SK-N-SH (cell line): ENCODE measurements around the gene TGIF1. TPM values are rescaled to one million over a fixed set of nuclear protein-coding genes. Genes with fewer than 3 reads are reported as not detected.

ENCODE experiments used
- CTCF ChIA-PET: fragments of 300-600, 350-600 bp; formaldehyde crosslinking; extraction: SDS; loops from one replicate; lab custom pipeline; 2021; lab: Yijun Ruan, JAX
- POLR2A ChIA-PET: fragments of 350-600 bp; sonication (Branson Sonifier 250); formaldehyde crosslinking; extraction: SDS; loops from one replicate; lab custom pipeline; 2020; ENCODE audit warnings: antibody characterized with exemption, inconsistent platforms; lab: Yijun Ruan, JAX
- DNase-seq: peaks from one replicate; pipeline ENCODE4 v3.0.0; 2012
- H2AFZ ChIP-seq: fragments of 200-600 bp; sonication (generic); 2 replicates; pipeline ENCODE4 v1.8.1; 2016; ENCODE audit warnings: antibody characterized with exemption, mild to moderate bottlenecking, low read depth
- H3F3A ChIP-seq: fragments of 200-600 bp; sonication (generic); replicated peaks from 2 replicates; pipeline ENCODE3; 2016; ENCODE audit warnings: antibody characterized with exemption, mild to moderate bottlenecking; ENCODE audit not compliant: insufficient read depth
- H3K27ac ChIP-seq, 2 experiments: fragments of 200-500 bp in 1 of 2; fragments of 200-600 bp in 1 of 2; sonication (Bioruptor generic) in 1 of 2; sonication (generic), shearing (Covaris generic) in 1 of 2; 2 replicates each; pipeline versions ENCODE4 v1.5.1 to v1.6.1; 2014 to 2016; ENCODE audit warnings: low read depth in 2 of 2, inconsistent platforms in 1 of 2, low read length in 1 of 2, mild to moderate bottlenecking in 1 of 2, mixed read lengths in 1 of 2
- H3K27me3 ChIP-seq: fragments of 200-600 bp; sonication (generic), shearing (Covaris generic); 2 replicates; pipeline ENCODE4 v1.6.1; 2016; ENCODE audit warnings: mixed run types; ENCODE audit not compliant: insufficient read depth
- H3K36me3 ChIP-seq, 2 experiments: fragments of 200-500 bp in 1 of 2; fragments of 200-600 bp in 1 of 2; sonication (Bioruptor generic) in 1 of 2; sonication (generic) in 1 of 2; replicated peaks in 1 of 2; 2 replicates each; pipeline versions ENCODE3 to v1.5.1; 2014 to 2016; ENCODE audit warnings: low read length in 1 of 2, mild to moderate bottlenecking in 1 of 2; ENCODE audit not compliant: insufficient read depth in 2 of 2, control insufficient read depth in 1 of 2
- H3K4me1 ChIP-seq, 2 experiments: fragments of 200-500 bp in 1 of 2; fragments of 200-600 bp in 1 of 2; sonication (Bioruptor generic) in 1 of 2; sonication (generic), shearing (Covaris generic) in 1 of 2; 2 replicates each; pipeline versions ENCODE4 v1.5.1 to v1.6.1; 2014 to 2016; ENCODE audit warnings: low read depth in 1 of 2, low read length in 1 of 2, mixed run types in 1 of 2; ENCODE audit not compliant: insufficient read depth in 2 of 2, control insufficient read depth in 1 of 2
- H3K4me2 ChIP-seq: fragments of 200-600 bp; sonication (generic), shearing (Covaris generic); 2 replicates; pipeline ENCODE4 v1.6.1; 2017; ENCODE audit warnings: mixed run types
- H3K4me3 ChIP-seq, 2 experiments: fragments of 200-500 bp in 1 of 2; fragments of 200-600 bp in 1 of 2; sonication (Bioruptor generic) in 1 of 2; sonication (generic), shearing (Covaris generic) in 1 of 2; 2 replicates each; pipeline versions ENCODE4 v1.5.1 to v1.8.1; 2014 to 2016; ENCODE audit warnings: low read depth in 2 of 2, inconsistent platforms in 1 of 2, low read length in 1 of 2, mild to moderate bottlenecking in 1 of 2, mixed read lengths in 1 of 2, moderate library complexity in 1 of 2
- H3K79me2 ChIP-seq: fragments of 200-600 bp; sonication (generic); 2 replicates; pipeline ENCODE4 v1.8.1; 2017; ENCODE audit warnings: mild to moderate bottlenecking; ENCODE audit not compliant: insufficient read depth
- H3K9ac ChIP-seq: fragments of 200-600 bp; sonication (generic); 2 replicates; pipeline ENCODE4 v1.6.1; 2017; ENCODE audit warnings: mixed run types
- H3K9me2 ChIP-seq: fragments of 200-600 bp; sonication (generic); 2 replicates; pipeline ENCODE4 v1.6.1; 2017; ENCODE audit warnings: mixed run types
- H3K9me3 ChIP-seq: fragments of 200-600 bp; sonication (generic); 2 replicates; pipeline ENCODE4 v1.6.1; 2017; ENCODE audit warnings: mixed run types, mild to moderate bottlenecking, moderate library complexity
- H4K20me1 ChIP-seq: fragments of 200-600 bp; sonication (generic); 2 replicates; pipeline ENCODE4 v1.6.1; 2017; ENCODE audit warnings: mild to moderate bottlenecking, mixed run types; ENCODE audit not compliant: insufficient read depth
- ELF1 ChIP-seq: IDR thresholded peaks from 2 replicates; pipeline ENCODE4 v1.4.0; 2012
- EP300 ChIP-seq, 2 experiments: IDR thresholded peaks; 2 replicates each; pipeline versions ENCODE4 v1.4.0 to v1.6.1; 2012; ENCODE audit warnings: borderline replicate concordance in 1 of 2, low read depth in 1 of 2, low read length in 1 of 2
- FOSL2 ChIP-seq: IDR thresholded peaks from 2 replicates; pipeline ENCODE4 v1.4.0; 2012; ENCODE audit warnings: low read depth, mild to moderate bottlenecking, moderate library complexity, borderline replicate concordance
- FOXJ3 ChIP-seq: sonication (generic); formaldehyde crosslinking; IDR thresholded peaks from 2 replicates; pipeline ENCODE4 v1.5.1; 2020; ENCODE audit warnings: mild to moderate bottlenecking, missing genetic modification reagents
- FOXM1 ChIP-seq: IDR thresholded peaks from 2 replicates; pipeline ENCODE4 v1.4.0; 2012; ENCODE audit warnings: low read depth, mild to moderate bottlenecking
- GABPA ChIP-seq: IDR thresholded peaks from 2 replicates; pipeline ENCODE4 v1.4.0; 2012; ENCODE audit warnings: low read depth, mild to moderate bottlenecking
- GATA2 ChIP-seq: sonication (generic); formaldehyde crosslinking; IDR thresholded peaks from 2 replicates; pipeline ENCODE4 v1.5.0; 2020; ENCODE audit warnings: mild to moderate bottlenecking, missing genetic modification reagents
- MEF2A ChIP-seq: IDR thresholded peaks from 2 replicates; pipeline ENCODE4 v1.4.0; 2012; ENCODE audit warnings: low read depth, borderline replicate concordance
- MXI1 ChIP-seq: IDR thresholded peaks from 2 replicates; pipeline ENCODE4 v1.6.1; 2012; ENCODE audit warnings: mild to moderate bottlenecking, low read depth, low read length, improper control_type of control experiment
- NFIC ChIP-seq: IDR thresholded peaks from 2 replicates; pipeline ENCODE4 v1.4.0; 2012; ENCODE audit warnings: borderline replicate concordance
- NRF1 ChIP-seq: IDR thresholded peaks from 2 replicates; pipeline ENCODE4 v1.6.1; 2012; ENCODE audit warnings: low read depth, mild to moderate bottlenecking, low read length
- RCOR1 ChIP-seq: fragments of 150-350 bp; IDR thresholded peaks from 2 replicates; pipeline ENCODE4 v1.6.1; 2017; ENCODE audit warnings: antibody characterized with exemption, low read length
- RFX5 ChIP-seq: IDR thresholded peaks from 2 replicates; pipeline ENCODE4 v1.6.1; 2012; ENCODE audit warnings: mild to moderate bottlenecking, improper control_type of control experiment, low read length
- SIN3A ChIP-seq: IDR thresholded peaks from 2 replicates; pipeline ENCODE4 v1.6.1; 2012; ENCODE audit warnings: low read depth, mild to moderate bottlenecking, low read length, moderate library complexity, borderline replicate concordance
- SMC3 ChIP-seq: IDR thresholded peaks from 2 replicates; pipeline ENCODE4 v1.6.1; 2012; ENCODE audit warnings: low read depth, low read length, improper control_type of control experiment
- TAF1 ChIP-seq: IDR thresholded peaks from 2 replicates; pipeline ENCODE4 v1.6.1; 2012; ENCODE audit warnings: low read depth, mild to moderate bottlenecking, low read length, moderate library complexity, borderline replicate concordance
- TCF12 ChIP-seq: IDR thresholded peaks from 2 replicates; pipeline ENCODE4 v1.4.0; 2012
- TEAD4 ChIP-seq: IDR thresholded peaks from 2 replicates; pipeline ENCODE4 v1.4.0; 2012; ENCODE audit warnings: mild to moderate bottlenecking, borderline replicate concordance; ENCODE audit not compliant: insufficient read depth
- YY1 ChIP-seq: IDR thresholded peaks from 2 replicates; pipeline ENCODE4 v1.4.0; 2012; ENCODE audit warnings: low read depth, mild to moderate bottlenecking
- WGBS: methylation state at CpG from one replicate; pipeline ENCODE4 v1.1.6; 2017; ENCODE audit warnings: low lambda C conversion rate; 5-methylcytosine and 5-hydroxymethylcytosine counted together
- polyA plus RNA-seq, 3 experiments: library from polyadenylated mRNA; depleted of rRNA; stranded (reverse); fragments of >200 nt; gene quantifications; 2 replicates each; pipeline ENCODE4 v1.2.3, GENCODE V29; 2012
- TF ChIP-seq, protein P1 (sequence below): fragments of 150-350 bp; IDR thresholded peaks from 2 replicates; pipeline ENCODE4 v1.6.1; 2016; ENCODE audit warnings: mild to moderate bottlenecking, low read depth, low read length
- TF ChIP-seq, protein P2 (sequence below): fragments of 200-600 bp; sonication (generic); IDR thresholded peaks from 2 replicates; pipeline ENCODE4 v1.6.1; 2017; ENCODE audit warnings: antibody characterized with exemption, mild to moderate bottlenecking, moderate library complexity
- TF ChIP-seq, protein P3 (sequence below): IDR thresholded peaks from 2 replicates; pipeline ENCODE4 v1.6.1; 2012; ENCODE audit warnings: mild to moderate bottlenecking, low read depth, low read length, moderate library complexity
- TF ChIP-seq, protein P4 (sequence below): IDR thresholded peaks from 2 replicates; pipeline ENCODE4; 2012
- TF ChIP-seq, protein P5 (sequence below): IDR thresholded peaks from 2 replicates; pipeline ENCODE4 v1.4.0; 2012; ENCODE audit warnings: low read depth, borderline replicate concordance

Gene TGIF1
- polyA plus RNA-seq, 1 of the 3 experiments (the other 2 are of a cell fraction) = 113 TPM

DNA sequence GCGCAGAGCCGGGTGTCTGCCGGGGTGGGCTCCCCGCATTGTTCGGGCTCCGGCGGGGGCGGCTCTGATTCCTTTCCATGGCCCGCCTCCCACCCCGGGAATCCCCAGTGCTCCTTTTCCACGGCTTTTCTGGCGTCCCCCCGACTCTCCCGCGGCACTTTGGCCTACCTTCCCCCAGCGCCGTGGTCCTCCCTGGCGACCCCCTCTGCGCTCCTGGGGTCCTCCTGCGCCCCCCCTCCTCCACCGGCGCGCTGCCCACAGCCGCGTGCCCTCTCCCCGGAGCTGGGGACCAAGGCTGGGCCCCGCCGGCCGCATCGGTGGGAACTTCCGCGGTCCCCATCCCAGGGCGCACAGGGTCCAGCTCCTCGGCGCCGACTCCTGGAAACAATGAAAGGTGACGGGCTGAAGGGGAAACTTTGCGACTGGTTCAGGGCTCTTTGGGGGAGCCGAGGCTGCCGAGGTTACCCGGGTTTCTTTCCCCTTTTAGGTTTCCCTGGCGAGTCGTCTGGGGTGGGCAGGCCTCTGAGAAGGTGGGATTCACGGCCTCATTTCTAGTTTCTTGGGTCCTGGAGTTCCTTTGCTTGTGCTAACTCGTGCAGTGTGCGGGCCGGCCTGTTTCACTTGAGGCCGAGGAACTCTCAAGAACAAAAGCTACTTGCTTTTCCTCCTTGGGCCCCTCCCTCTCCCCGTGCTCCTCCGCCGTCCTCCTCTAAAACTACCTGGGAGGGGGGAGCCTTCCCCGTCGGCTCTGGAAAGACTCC, 2.2 kb downstream of the TGIF1 start:
- Histone ChIP-seq H3K36me3 (peaks cover 11 to 12% of the 10 kb centered on the region in 2 experiments), H3K9me2 (no peaks in the 10 kb centered on the region), H3K9ac (peak overlapping the region; percentile 99), H3F3A (peaks cover 40% of the 10 kb centered on the region), H3K79me2 (peaks cover 81% of the 10 kb centered on the region), H3K4me3 (peak overlapping the region; percentile 74 to 93), H2AFZ (no peak overlapping the region), H3K27me3 (no peaks in the 10 kb centered on the region), H3K27ac (peak overlapping the region; percentile 96 to 99), H3K4me1 (peaks cover 31 to 33% of the 10 kb centered on the region in 2 experiments; a peak in 3 of 4 replicates), H3K4me2 (peak overlapping the region; percentile 86), H3K9me3 (no peaks in the 10 kb centered on the region), H4K20me1 (peaks cover 26% of the 10 kb centered on the region)
- CTCF ChIA-PET = interaction anchor here (0.7 to 6.2 kb wide), 10 partner anchors 9 to 214 kb away, joined by 3 to 66 read pairs (median 5); no protein-coding TSS in a partner anchor
- POLR2A ChIA-PET = interaction anchor here (0.6 to 1.3 kb wide), 2 partner anchors 143 to 207 kb away, joined by 4 read pairs; no protein-coding TSS in a partner anchor
- 4% methylated on average over 27 of the region's 53 CpGs for WGBS
- peak; percentile 64 for DNase-seq
- TF ChIP-seq EP300 (IDR thresholded peaks at IDR 0.05; ENCODE audit: borderline replicate concordance in 1 of 2, low read depth in 1 of 2, low read length in 1 of 2) (no peak), TEAD4 (no peak), TAF1 (no peak), FOXJ3 (no peak), MXI1 (no peak), ELF1 (no peak), MEF2A (0 out of 2 replicates have a peak, but pooled peaks have one; percentile 4), GABPA (no peak), TCF12 (no peak), RCOR1 (no peak), NRF1 (no peak), SIN3A (no peak), SMC3 (peak; percentile 18; the same call in 1 of the 2 replicates), RFX5 (no peak), GATA2 (no peak), NFIC (no peak), FOXM1 (no peak), YY1 (no peak), FOSL2 (no peak)
- TF ChIP-seq, protein P1, sequence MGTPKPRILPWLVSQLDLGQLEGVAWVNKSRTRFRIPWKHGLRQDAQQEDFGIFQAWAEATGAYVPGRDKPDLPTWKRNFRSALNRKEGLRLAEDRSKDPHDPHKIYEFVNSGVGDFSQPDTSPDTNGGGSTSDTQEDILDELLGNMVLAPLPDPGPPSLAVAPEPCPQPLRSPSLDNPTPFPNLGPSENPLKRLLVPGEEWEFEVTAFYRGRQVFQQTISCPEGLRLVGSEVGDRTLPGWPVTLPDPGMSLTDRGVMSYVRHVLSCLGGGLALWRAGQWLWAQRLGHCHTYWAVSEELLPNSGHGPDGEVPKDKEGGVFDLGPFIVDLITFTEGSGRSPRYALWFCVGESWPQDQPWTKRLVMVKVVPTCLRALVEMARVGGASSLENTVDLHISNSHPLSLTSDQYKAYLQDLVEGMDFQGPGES = no peak
- TF ChIP-seq, protein P2, sequence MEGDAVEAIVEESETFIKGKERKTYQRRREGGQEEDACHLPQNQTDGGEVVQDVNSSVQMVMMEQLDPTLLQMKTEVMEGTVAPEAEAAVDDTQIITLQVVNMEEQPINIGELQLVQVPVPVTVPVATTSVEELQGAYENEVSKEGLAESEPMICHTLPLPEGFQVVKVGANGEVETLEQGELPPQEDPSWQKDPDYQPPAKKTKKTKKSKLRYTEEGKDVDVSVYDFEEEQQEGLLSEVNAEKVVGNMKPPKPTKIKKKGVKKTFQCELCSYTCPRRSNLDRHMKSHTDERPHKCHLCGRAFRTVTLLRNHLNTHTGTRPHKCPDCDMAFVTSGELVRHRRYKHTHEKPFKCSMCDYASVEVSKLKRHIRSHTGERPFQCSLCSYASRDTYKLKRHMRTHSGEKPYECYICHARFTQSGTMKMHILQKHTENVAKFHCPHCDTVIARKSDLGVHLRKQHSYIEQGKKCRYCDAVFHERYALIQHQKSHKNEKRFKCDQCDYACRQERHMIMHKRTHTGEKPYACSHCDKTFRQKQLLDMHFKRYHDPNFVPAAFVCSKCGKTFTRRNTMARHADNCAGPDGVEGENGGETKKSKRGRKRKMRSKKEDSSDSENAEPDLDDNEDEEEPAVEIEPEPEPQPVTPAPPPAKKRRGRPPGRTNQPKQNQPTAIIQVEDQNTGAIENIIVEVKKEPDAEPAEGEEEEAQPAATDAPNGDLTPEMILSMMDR = 0 out of 2 replicates have a peak, but pooled peaks have one; percentile 9
- TF ChIP-seq, protein P3, sequence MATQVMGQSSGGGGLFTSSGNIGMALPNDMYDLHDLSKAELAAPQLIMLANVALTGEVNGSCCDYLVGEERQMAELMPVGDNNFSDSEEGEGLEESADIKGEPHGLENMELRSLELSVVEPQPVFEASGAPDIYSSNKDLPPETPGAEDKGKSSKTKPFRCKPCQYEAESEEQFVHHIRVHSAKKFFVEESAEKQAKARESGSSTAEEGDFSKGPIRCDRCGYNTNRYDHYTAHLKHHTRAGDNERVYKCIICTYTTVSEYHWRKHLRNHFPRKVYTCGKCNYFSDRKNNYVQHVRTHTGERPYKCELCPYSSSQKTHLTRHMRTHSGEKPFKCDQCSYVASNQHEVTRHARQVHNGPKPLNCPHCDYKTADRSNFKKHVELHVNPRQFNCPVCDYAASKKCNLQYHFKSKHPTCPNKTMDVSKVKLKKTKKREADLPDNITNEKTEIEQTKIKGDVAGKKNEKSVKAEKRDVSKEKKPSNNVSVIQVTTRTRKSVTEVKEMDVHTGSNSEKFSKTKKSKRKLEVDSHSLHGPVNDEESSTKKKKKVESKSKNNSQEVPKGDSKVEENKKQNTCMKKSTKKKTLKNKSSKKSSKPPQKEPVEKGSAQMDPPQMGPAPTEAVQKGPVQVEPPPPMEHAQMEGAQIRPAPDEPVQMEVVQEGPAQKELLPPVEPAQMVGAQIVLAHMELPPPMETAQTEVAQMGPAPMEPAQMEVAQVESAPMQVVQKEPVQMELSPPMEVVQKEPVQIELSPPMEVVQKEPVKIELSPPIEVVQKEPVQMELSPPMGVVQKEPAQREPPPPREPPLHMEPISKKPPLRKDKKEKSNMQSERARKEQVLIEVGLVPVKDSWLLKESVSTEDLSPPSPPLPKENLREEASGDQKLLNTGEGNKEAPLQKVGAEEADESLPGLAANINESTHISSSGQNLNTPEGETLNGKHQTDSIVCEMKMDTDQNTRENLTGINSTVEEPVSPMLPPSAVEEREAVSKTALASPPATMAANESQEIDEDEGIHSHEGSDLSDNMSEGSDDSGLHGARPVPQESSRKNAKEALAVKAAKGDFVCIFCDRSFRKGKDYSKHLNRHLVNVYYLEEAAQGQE = 0 out of 2 replicates have a peak, but pooled peaks have one; percentile 24
- TF ChIP-seq, protein P4, sequence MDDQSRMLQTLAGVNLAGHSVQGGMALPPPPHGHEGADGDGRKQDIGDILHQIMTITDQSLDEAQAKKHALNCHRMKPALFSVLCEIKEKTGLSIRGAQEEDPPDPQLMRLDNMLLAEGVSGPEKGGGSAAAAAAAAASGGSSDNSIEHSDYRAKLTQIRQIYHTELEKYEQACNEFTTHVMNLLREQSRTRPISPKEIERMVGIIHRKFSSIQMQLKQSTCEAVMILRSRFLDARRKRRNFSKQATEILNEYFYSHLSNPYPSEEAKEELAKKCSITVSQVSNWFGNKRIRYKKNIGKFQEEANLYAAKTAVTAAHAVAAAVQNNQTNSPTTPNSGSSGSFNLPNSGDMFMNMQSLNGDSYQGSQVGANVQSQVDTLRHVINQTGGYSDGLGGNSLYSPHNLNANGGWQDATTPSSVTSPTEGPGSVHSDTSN = no peak
- TF ChIP-seq, protein P5, sequence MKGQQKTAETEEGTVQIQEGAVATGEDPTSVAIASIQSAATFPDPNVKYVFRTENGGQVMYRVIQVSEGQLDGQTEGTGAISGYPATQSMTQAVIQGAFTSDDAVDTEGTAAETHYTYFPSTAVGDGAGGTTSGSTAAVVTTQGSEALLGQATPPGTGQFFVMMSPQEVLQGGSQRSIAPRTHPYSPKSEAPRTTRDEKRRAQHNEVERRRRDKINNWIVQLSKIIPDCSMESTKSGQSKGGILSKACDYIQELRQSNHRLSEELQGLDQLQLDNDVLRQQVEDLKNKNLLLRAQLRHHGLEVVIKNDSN = no peak
